IMR-90 (cell line): ENCODE results near the gene BCL2. TPM values are rescaled to one million over a fixed set of nuclear protein-coding genes. Genes with fewer than 3 reads are reported as not detected.

Experiments
- ATAC-seq: fragments of 200-7000 bp; cut with Tn5 transposase; 2 replicates; pipeline ENCODE4 v1.9.1; 2020; ENCODE audit warnings: low read depth, mild to moderate bottlenecking, moderate library complexity
- BruUV-seq: library from RNA; stranded (reverse); fragments of 400-500 nt; replicated peaks from 2 replicates; lab custom pipeline; 2021; lab: Mats Ljungman, UMichigan
- CTCF ChIA-PET: fragments of 300-600 bp; formaldehyde crosslinking; extraction: SDS; loops from one replicate; lab custom pipeline; 2021; ENCODE audit warnings: antibody characterized with exemption; lab: Yijun Ruan, JAX
- POLR2A ChIA-PET: fragments of 300-600 bp; sonication (Branson Sonifier 250); formaldehyde crosslinking; loops from one replicate; lab custom pipeline; 2022; ENCODE audit warnings: antibody characterized with exemption; ENCODE audit not compliant: unreplicated experiment; lab: Charles Lee
- DNase-seq: peaks from one replicate; pipeline ENCODE4 v3.0.0; 2013
- H2AFZ ChIP-seq: replicated peaks from 2 replicates; pipeline ENCODE3; 2013; ENCODE audit warnings: low read length, mild to moderate bottlenecking; ENCODE audit not compliant: poor library complexity
- H2AK5ac ChIP-seq: 2 replicates; pipeline ENCODE4 v1.6.1; 2013; ENCODE audit warnings: low read depth, low read length, inconsistent platforms
- H2AK9ac ChIP-seq: replicated peaks from 2 replicates; pipeline ENCODE3; 2013; ENCODE audit warnings: mild to moderate bottlenecking, low read depth, low read length, moderate library complexity; ENCODE audit not compliant: poor library complexity
- H2BK120ac ChIP-seq: 2 replicates; pipeline ENCODE4 v1.6.1; 2013; ENCODE audit warnings: low read depth, low read length, inconsistent platforms
- H2BK15ac ChIP-seq: 3 replicates; pipeline ENCODE4 v1.6.1; 2013; ENCODE audit warnings: low read depth, low read length, inconsistent platforms
- H2BK20ac ChIP-seq: 2 replicates; pipeline ENCODE4 v1.6.1; 2013; ENCODE audit warnings: low read depth, mild to moderate bottlenecking, inconsistent platforms, low read length, moderate library complexity
- H2BK5ac ChIP-seq: 2 replicates; pipeline ENCODE4 v1.6.1; 2013; ENCODE audit warnings: mild to moderate bottlenecking, low read depth, low read length, inconsistent platforms; ENCODE audit not compliant: poor library complexity, severe bottlenecking
- H3K14ac ChIP-seq: replicated peaks from 2 replicates; pipeline ENCODE4 v1.6.1; 2013; ENCODE audit warnings: low read depth, low read length, inconsistent platforms
- H3K18ac ChIP-seq: 2 replicates; pipeline ENCODE4 v1.6.1; 2013; ENCODE audit warnings: low read depth, low read length, control low read depth
- H3K23ac ChIP-seq: 2 replicates; pipeline ENCODE4 v1.6.1; 2013; ENCODE audit warnings: low read depth, low read length, inconsistent platforms
- H3K27ac ChIP-seq: 2 replicates; pipeline ENCODE4 v1.5.1; 2013; ENCODE audit warnings: mild to moderate bottlenecking, control low read depth, low read length; ENCODE audit not compliant: insufficient read depth
- H3K27me3 ChIP-seq: 2 replicates; pipeline ENCODE4 v1.6.1; 2013; ENCODE audit warnings: low read length; ENCODE audit not compliant: control insufficient read depth, insufficient read depth
- H3K36me3 ChIP-seq: 2 replicates; pipeline ENCODE4 v1.6.1; 2013; ENCODE audit warnings: low read length, mixed read lengths; ENCODE audit not compliant: control insufficient read depth, insufficient read depth
- H3K4ac ChIP-seq: 2 replicates; pipeline ENCODE4 v1.6.1; 2013; ENCODE audit warnings: low read depth, low read length, inconsistent platforms
- H3K4me1 ChIP-seq: 2 replicates; pipeline ENCODE4 v1.6.1; 2013; ENCODE audit warnings: low read length, mixed read lengths; ENCODE audit not compliant: control insufficient read depth, insufficient read depth
- H3K4me2 ChIP-seq: 2 replicates; pipeline ENCODE4 v1.6.1; 2013; ENCODE audit warnings: low read depth, mild to moderate bottlenecking, control low read depth, low read length, moderate library complexity
- H3K4me3 ChIP-seq: 2 replicates; pipeline ENCODE4 v1.5.1; 2013; ENCODE audit warnings: low read depth, mild to moderate bottlenecking, control low read depth, low read length, moderate library complexity; ENCODE audit not compliant: insufficient read depth
- H3K56ac ChIP-seq: 2 replicates; pipeline ENCODE4 v1.6.1; 2013; ENCODE audit warnings: low read length, inconsistent platforms; ENCODE audit not compliant: insufficient read depth; ENCODE audit errors: extremely low read depth
- H3K79me1 ChIP-seq, 2 experiments: 2 replicates each; pipeline ENCODE4 v1.6.1; 2013; ENCODE audit warnings: low read length in 2 of 2, inconsistent platforms in 1 of 2, low read depth in 1 of 2
- H3K9ac ChIP-seq: 2 replicates; pipeline ENCODE4 v1.6.1; 2013; ENCODE audit warnings: low read depth, low read length, control low read depth
- H3K9me1 ChIP-seq: 2 replicates; pipeline ENCODE4 v1.6.1; 2013; ENCODE audit warnings: low read length, inconsistent platforms; ENCODE audit not compliant: insufficient read depth
- H3K9me3 ChIP-seq: 2 replicates; pipeline ENCODE4 v1.6.1; 2013; ENCODE audit warnings: low read length; ENCODE audit not compliant: control insufficient read depth, insufficient read depth
- H4K20me1 ChIP-seq: 2 replicates; pipeline ENCODE4 v1.6.1; 2013; ENCODE audit warnings: low read length, inconsistent platforms; ENCODE audit not compliant: insufficient read depth
- H4K5ac ChIP-seq: 2 replicates; pipeline ENCODE4 v1.6.1; 2013; ENCODE audit warnings: mild to moderate bottlenecking, low read depth, low read length, control low read depth
- H4K8ac ChIP-seq, 2 experiments: 2 replicates each; pipeline ENCODE4 v1.6.1; 2013; ENCODE audit warnings: low read depth in 2 of 2, low read length in 2 of 2, control low read depth in 1 of 2, inconsistent platforms in 1 of 2
- H4K91ac ChIP-seq: 2 replicates; pipeline ENCODE4 v1.6.1; 2013; ENCODE audit warnings: low read depth, low read length, inconsistent platforms; ENCODE audit not compliant: insufficient read depth
- BHLHE40 ChIP-seq: fragments of 150-350 bp; IDR thresholded peaks from 2 replicates; pipeline ENCODE4 v1.6.1; 2016; ENCODE audit warnings: mild to moderate bottlenecking, low read depth, low read length
- CHD1 ChIP-seq: IDR thresholded peaks from 2 replicates; pipeline ENCODE4 v1.6.1; 2012; ENCODE audit warnings: low read depth, low read length, improper control_type of control experiment
- CTCF ChIP-seq: conservative IDR thresholded peaks from 2 replicates; pipeline ENCODE4 v1.5.1; 2012; ENCODE audit warnings: mild to moderate bottlenecking, low read depth, low read length, improper control_type of control experiment
- ELK1 ChIP-seq: fragments of 150-350 bp; IDR thresholded peaks from 2 replicates; pipeline ENCODE4 v1.6.1; 2016; ENCODE audit warnings: low read depth, mild to moderate bottlenecking, low read length, moderate library complexity, borderline replicate concordance
- FOS ChIP-seq: fragments of 150-350 bp; IDR thresholded peaks from 2 replicates; pipeline ENCODE4 v1.6.1; 2016; ENCODE audit warnings: low read depth, low read length
- MAFK ChIP-seq: IDR thresholded peaks from 2 replicates; pipeline ENCODE4 v1.6.1; 2012; ENCODE audit warnings: low read depth, low read length, improper control_type of control experiment
- NFE2L2 ChIP-seq: fragments of 150-350 bp; IDR thresholded peaks from 2 replicates; pipeline ENCODE4 v1.6.1; 2016; ENCODE audit warnings: low read depth, mild to moderate bottlenecking, low read length
- RAD21 ChIP-seq: IDR thresholded peaks from 2 replicates; pipeline ENCODE4 v1.6.1; 2012; ENCODE audit warnings: low read length, improper control_type of control experiment
- RCOR1 ChIP-seq: IDR thresholded peaks from 2 replicates; pipeline ENCODE4 v1.6.1; 2012; ENCODE audit warnings: mild to moderate bottlenecking, low read length, improper control_type of control experiment; ENCODE audit not compliant: insufficient replicate concordance
- RFX5 ChIP-seq: IDR thresholded peaks from 2 replicates; pipeline ENCODE4 v1.8.0; 2012; ENCODE audit warnings: low read depth, mild to moderate bottlenecking, low read length, moderate library complexity
- SMC3 ChIP-seq: fragments of 150-350 bp; IDR thresholded peaks from 2 replicates; pipeline ENCODE4 v1.6.1; 2016; ENCODE audit warnings: low read depth, mild to moderate bottlenecking, antibody characterized with exemption, low read length, moderate library complexity
- WGBS, 2 experiments: methylation state at CpG; one replicate each; pipeline versions ENCODE4 v1.1.5 to v1.1.7; 2013; ENCODE audit warnings: missing lambda C conversion rate in 2 of 2; ENCODE audit not compliant: insufficient read length in 1 of 2; ENCODE audit errors: extremely low coverage in 2 of 2; 5-methylcytosine and 5-hydroxymethylcytosine counted together
- dilution Hi-C: fragments of 300-500 bp; cut with HindIII; formaldehyde crosslinking; loops from one replicate; pipeline ENCODE4 v1.14.3; 2018; ENCODE audit warnings: low sequenced_read_pairs; ENCODE audit not compliant: unreplicated experiment
- in situ Hi-C: fragments of 300-500 bp; cut with MboI; formaldehyde crosslinking; loops from 3 replicates; pipeline ENCODE4 v1.14.3; 2019; ENCODE audit warnings: low sequenced_read_pairs, inconsistent platforms, mixed read lengths
- intact Hi-C: fragments of 100-400 bp; cut with micrococcal nuclease; formaldehyde crosslinking; loops from 2 replicates; pipeline ENCODE4 v1.10.0; 2022
- polyA plus RNA-seq, 3 experiments: library from polyadenylated mRNA; depleted of rRNA; stranded (reverse); fragments of >200 nt; gene quantifications; 2 replicates each; pipeline ENCODE4 v1.2.3, GENCODE V29; 2012; ENCODE audit warnings: low replicate concordance in 1 of 3
- total RNA-seq: library from RNA; depleted of rRNA; stranded (reverse); fragments of >200 nt; gene quantifications from 2 replicates; pipeline ENCODE4 v1.2.3, GENCODE V29; 2012

BCL2 gene
- total and polyA plus RNA-seq, 2 of the 4 experiments (the other 2 are of a cell fraction), result 0.24 to 0.54 TPM

GRCh38 chr18:63247926-63248325 is 71.6 kb downstream of the BCL2 start:
- in situ Hi-C loops, result no loop called here
- intact Hi-C loops, result no loop called here

More at GRCh38 chr18:63247926-63248325, 71.6 kb downstream of the BCL2 start:
- WGBS, 2 experiments, result no CpG with 5 or more reads among the region's 4 CpGs
- Histone ChIP-seq H3K18ac (no peak overlapping the region), H2BK20ac (no peak overlapping the region), H2AK9ac (no peak overlapping the region), H4K5ac (no peak overlapping the region), H3K36me3 (no peaks in the 10 kb centered on the region), H3K27ac (no peak overlapping the region), H3K56ac (no peak overlapping the region), H3K9ac (no peak overlapping the region), H3K27me3 (peaks cover 9% of the 10 kb centered on the region), H4K20me1 (no peaks in the 10 kb centered on the region), H3K4me1 (no peaks in the 10 kb centered on the region; the same call in 1 of the 2 replicates), H3K9me3 (no peaks in the 10 kb centered on the region), H3K4me3 (no peak overlapping the region), H3K4me2 (no peak overlapping the region), H3K79me1 (no peaks in the 10 kb centered on the region), H3K9me1 (no peaks in the 10 kb centered on the region), H2BK5ac (no peak overlapping the region), H4K91ac (no peak overlapping the region), H3K14ac (no peak overlapping the region), H3K4ac (no peak overlapping the region), H2AK5ac (no peak overlapping the region), H2AFZ (no peak overlapping the region), H2BK120ac (no peak overlapping the region), H3K23ac (no peak overlapping the region), H2BK15ac (no peak overlapping the region), H4K8ac (no peak overlapping the region)
- ATAC-seq (no peak), DNase-seq (no peak)
- BruUV-seq, result no TSS peak
- ChIA-PET POLR2A (no interaction called here), CTCF (no interaction called here)
- TF ChIP-seq NFE2L2 (no peak), MAFK (no peak), RCOR1 (no peak), ELK1 (no peak), FOS (no peak), CHD1 (no peak), SMC3 (no peak), RFX5 (no peak), CTCF (no peak), BHLHE40 (no peak), RAD21 (no peak)
- dilution Hi-C loops, result no loop called here
